ENCODE data around the gene SMARCAL1.

The SMARCAL1 gene

DNA sequence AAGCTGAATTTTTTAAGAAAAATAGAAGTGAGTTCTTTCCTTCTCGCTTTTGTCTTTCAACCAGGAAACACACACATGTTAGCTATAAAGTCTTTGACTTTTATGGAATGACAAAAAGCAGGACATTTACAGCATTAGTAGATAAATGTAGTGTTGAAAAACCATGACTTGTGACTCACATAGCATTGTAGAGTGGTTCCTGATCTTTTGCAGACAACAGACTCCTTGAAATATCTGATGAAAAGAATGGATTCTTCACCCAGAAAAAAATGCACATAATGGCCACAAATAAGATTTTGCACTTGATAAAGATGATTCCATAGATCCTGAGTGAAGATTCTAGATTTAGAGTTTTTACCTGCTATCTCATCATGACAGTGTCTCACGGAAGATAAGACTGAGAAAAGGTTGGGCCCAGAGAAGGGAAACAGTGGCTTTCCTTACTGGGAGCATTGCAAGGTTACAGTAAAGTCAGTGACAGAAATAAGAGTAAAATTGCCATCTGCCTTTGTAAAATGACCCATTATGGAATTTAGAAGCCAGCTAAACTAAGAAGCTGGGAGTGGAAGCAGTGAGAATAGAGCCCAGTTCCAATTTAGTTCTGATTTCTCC is 14.0 kb downstream of the SMARCAL1 start:
- H3K4me3 ChIP-seq (ENCODE audit: low read depth, low read length): no peak overlapping the region
- DNase-seq (ENCODE audit: low read depth): peak; percentile 7
- TF ChIP-seq, protein P1, sequence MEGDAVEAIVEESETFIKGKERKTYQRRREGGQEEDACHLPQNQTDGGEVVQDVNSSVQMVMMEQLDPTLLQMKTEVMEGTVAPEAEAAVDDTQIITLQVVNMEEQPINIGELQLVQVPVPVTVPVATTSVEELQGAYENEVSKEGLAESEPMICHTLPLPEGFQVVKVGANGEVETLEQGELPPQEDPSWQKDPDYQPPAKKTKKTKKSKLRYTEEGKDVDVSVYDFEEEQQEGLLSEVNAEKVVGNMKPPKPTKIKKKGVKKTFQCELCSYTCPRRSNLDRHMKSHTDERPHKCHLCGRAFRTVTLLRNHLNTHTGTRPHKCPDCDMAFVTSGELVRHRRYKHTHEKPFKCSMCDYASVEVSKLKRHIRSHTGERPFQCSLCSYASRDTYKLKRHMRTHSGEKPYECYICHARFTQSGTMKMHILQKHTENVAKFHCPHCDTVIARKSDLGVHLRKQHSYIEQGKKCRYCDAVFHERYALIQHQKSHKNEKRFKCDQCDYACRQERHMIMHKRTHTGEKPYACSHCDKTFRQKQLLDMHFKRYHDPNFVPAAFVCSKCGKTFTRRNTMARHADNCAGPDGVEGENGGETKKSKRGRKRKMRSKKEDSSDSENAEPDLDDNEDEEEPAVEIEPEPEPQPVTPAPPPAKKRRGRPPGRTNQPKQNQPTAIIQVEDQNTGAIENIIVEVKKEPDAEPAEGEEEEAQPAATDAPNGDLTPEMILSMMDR (conservative IDR thresholded peaks at IDR 0.05; ENCODE audit: low read depth, low read length): no peak

DNA sequence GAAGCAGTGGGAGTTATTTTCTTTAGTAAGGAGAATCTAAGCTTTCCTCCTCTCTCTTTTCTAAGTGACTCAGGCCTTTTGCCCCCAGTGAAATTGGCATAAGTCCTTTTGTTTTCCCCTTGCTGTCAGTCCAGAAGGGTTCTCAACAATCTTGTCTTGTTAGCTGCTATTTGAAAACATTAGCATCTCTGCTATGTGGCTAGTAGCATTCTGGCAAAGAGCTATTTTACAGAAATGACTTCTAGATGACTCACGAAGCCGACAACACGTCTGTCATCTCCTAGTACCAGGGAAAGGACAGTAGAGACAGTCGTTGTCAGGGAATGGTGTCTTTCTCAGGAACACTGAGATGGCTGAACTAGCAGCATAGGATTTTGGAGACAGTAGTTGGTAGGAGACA is 14.7 kb downstream of the SMARCAL1 start:
- no peak overlapping the region for H3K4me3 ChIP-seq (ENCODE audit: low read depth, low read length)
- peak; percentile 52 for DNase-seq (ENCODE audit: low read depth)
- TF ChIP-seq, protein P1 (conservative IDR thresholded peaks at IDR 0.05; ENCODE audit: low read depth, low read length): no peak

DNA sequence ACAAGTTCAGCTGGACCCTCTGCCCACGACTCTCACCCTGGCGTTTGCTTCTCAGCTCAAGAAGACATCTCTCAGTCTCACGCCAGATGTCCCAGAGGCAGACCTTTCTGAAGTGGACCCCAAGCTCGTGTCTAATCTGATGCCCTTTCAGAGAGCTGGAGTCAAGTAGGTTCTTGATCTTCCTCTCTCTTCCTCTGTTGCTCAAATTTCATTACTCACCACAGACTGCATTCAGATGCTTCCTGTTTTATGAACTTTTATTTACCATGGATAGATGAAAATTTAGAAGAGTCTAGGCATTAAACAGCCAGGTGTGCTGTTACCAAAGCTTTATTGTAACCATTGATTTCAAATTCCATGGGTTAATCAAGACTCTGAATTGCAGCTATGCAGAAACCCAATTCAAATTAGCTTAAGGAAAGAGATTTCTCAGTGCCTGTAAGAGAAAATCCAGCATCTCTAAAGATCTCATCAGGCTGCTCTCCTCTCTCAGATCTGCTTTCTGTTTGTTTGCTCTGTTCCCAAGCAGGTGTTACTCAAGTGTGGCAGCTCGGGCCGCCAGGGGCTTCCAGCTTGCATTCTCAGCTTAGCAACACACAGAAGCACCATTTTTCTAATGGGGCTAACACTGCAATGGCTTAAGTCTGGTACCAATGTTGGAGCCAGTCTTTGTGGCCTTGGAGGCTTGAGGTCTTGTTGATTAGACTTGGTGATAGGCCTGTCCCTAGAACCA is 16.5 kb downstream of the SMARCAL1 start:
- DNase-seq (ENCODE audit: low read depth): no peak
- no peak overlapping the region for H3K4me3 ChIP-seq (ENCODE audit: low read depth, low read length)
- TF ChIP-seq, protein P1 (conservative IDR thresholded peaks at IDR 0.05; ENCODE audit: low read depth, low read length): no peak

DNA sequence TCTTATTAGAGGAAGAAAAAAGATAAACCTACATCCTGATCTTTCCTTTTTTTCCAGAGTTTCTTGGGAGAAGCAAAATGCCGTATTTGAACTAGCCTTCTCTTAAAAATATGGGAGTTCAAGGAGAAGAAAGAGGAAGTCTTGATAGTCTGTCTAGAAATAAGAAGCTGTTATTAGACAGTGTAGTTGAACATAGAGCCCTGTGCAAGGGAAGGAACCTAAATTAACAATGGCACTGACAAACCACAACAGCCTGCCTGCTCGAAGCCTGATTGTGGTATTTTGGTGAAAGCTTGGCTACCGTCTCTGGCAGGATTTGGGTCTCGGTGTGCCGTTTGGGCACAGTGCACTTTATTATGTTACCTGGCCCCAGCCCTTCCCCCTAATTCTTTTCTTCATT is 17.1 kb downstream of the SMARCAL1 start:
- DNase-seq (ENCODE audit: low read depth): no peak
- H3K4me3 ChIP-seq (ENCODE audit: low read depth, low read length): no peak overlapping the region
- TF ChIP-seq, protein P1 (conservative IDR thresholded peaks at IDR 0.05; ENCODE audit: low read depth, low read length): no peak

DNA sequence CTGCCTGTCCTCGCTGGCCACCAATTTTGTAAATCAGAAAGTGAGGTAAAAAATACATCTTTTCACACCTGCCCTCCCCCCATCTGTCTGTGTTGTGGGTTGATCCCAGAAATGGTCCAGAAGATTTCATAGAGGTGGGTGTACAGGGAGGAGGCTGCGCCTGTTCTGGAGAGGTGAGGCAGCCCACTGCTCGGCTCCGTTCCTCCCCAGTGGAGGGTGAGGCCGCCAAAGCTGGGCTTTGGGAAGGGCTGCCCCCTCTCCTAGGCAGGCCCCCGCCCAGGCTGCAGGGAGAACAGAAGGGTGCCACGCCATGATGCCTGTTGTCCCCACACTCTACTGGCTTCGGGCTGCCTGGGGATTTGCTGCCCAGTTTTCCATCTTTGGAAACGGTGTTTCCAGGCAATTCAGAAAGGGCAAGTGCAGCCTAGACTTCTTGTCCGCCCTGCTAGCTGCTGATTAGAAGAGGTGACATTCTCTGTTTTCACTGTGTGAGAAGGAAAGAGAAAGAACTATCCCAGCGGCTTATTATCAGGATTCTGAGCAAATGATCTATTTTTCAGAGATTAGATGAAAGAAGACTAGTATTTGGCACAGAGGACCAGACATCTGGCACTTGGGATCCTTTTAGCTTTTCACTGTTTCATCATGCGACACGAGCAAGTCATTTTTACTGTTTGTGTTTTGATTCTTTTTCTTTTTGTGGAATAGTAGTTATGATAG is 18.7 kb downstream of the SMARCAL1 start:
- no peak for DNase-seq (ENCODE audit: low read depth)
- H3K4me3 ChIP-seq (ENCODE audit: low read depth, low read length): no peak overlapping the region
- TF ChIP-seq, protein P1 (conservative IDR thresholded peaks at IDR 0.05; ENCODE audit: low read depth, low read length): no peak

DNA sequence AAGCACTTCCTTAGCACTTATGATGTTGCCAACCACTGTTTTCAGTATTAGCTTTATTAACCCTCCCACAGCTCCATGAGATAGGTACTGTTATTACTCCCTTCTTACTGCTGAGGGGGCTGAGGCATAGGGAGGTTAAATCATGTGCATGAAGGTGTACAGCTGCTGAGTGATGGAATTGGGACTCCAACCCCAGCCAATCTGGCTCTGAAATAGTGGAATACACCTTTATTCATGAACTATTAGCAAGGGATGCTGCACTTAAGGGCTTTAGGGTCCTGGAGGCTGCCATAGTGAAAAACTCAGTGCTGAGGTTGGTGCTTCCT is 19.2 kb downstream of the SMARCAL1 start:
- TF ChIP-seq, protein P1 (conservative IDR thresholded peaks at IDR 0.05; ENCODE audit: low read depth, low read length): no peak
- no peak for DNase-seq (ENCODE audit: low read depth)
- H3K4me3 ChIP-seq (ENCODE audit: low read depth, low read length): no peak overlapping the region

All from choroid plexus epithelial cell (primary cell).